Colon (tissue), 2 donors: ENCODE results near the gene PPP1R10.
"Not testable (repeated sequence)": the region's sequence is repeated elsewhere in the genome, so short reads cannot be mapped to it uniquely, and the experiment has no call there.

ENCODE experiments used
- FAIRE-seq: peaks from 2 replicates; lab custom pipeline; 2012; peaks lifted over from hg19 to GRCh38; lab: Jason Lieb, UNC
- donor health status: control.
- donor health status: control.

PPP1R10 gene

DNA sequence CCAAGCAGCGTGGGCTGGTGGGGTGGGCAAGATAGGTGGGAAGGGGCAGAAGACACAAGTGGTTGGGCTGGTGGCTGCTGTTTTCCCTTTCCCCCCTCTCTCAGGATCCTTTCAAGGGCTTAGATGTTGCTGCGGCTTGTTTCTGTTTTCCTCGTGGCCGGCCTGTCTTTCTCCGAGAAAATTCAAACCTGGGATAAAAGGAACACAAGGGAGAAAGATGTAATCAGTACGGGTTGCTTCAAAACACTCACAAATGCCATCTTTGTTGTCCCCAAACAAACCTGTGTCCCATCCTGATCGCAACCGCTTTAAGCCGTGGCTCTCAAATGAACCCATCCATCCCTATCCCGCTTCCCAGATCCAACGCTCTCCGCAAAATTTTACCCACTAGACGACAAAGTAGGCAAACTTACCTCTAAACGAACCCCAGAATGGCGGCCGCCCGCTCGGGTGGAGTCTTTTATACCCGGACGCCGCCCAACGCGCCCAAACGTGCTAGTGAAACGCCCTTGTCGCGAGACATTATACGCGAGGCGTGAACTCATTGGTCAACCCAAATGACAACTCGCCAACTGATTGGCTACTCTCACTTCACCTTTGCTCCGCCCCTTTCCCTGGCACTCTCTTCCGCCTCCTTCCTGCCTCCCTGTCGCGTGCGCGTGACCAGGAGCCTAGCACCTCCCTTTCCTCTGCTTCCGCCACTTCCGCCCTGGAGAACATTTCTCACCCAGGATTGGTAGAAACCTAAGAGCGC lies at the start of gene PPP1R10:
TSS of gene PPP1R10 (minus strand) at position 433 of the 754 bp plus-strand sequence. CDS start 7,299 bp downstream, outside the sequence.
- peak; percentile 88 for FAIRE-seq

DNA sequence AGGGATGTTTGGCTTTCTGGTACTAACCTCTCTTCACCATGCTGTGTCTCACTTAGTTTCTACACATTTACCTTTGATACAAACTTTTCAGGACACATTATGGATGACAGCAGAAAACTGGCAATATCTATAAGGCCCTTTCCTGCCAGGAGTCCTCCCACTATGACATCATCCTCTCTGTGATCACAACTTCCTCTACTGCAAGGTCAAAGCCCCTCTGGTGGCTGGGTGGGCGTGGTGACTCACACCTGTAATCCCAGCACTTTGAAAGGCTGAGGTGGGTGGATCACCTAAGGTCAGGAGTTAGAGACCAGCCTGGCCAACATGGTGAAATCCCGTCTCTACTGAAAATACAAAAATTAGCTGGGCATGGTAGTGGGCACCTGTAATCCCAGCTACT lies 49.3 kb upstream of the PPP1R10 start:
- FAIRE-seq = not testable (repeated sequence)

DNA sequence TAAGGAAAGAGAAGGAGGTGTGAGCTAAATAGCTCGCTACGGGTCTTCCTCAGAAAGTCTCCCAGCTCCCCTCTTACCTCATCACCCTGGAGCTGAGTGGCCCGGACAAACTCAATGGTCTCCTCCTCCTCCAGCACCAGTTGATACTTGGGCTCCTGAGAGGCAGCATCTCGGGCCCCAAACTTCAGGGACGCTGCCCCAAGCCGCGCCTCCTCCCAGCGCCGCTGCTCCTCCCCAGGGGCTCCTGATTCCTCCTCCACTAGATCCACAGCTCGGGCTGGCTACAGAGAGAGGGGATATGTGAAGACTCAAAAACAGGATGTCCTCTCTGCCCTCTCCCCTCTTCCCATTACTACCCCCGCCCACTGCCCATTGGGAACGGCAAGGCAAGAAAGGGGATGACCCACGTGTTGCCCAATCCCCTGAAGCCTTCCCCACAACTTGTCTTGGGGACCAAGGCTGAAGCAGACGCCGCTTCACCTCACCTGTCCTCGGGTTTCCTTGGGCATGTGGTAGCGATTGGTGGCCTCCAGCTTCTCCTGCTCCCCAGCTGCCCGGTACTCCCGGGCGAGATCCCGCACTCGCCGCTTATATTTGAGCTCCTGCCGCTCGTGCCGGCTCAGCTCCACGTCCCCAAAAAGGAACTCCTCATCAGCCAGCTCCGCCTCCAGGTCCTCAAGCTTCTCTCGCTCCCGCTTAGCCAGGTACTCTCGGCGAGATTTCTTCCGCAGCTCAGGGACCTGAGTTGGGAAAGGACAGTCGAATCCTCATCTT lies 48.1 kb upstream of the PPP1R10 start:
- no peak for FAIRE-seq

DNA sequence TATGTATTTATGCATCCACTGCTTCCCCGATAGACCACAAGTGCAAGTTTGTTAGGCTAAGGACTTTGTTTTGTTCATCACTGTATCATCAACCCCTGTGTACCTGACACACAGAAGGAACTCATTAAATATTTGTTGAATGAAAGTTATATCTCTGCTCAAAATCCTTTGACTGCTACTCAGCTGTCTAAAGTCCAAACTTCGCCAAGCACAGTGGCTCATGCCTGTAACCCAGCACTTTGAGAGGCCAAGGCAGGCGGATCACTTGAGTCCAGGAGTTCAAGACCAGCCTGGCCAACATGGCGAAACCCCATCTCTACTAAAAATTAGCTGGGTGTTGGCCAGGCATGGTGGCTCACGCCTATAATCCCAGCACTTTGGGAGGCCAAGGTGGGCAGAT lies 40.9 kb upstream of the PPP1R10 start:
- FAIRE-seq = not testable (repeated sequence)

DNA sequence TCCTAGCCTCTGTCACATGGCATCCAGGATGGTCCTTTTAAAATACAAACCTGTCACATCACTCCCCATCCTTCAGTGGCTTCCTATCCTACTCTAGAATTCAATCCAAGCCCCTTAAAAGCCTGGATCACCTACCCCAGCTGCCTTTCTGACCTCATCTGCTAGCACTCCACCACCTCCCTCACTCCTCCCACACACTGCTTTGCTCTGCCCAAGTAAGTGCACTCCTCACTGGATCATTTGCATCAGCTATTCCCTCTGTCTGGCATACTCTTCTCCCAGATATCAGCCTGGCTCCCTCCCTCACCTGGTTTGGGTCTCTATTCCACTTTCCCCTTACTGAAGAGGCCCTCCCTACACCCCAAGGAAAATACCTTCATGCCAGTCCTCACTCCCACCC lies 40.4 kb upstream of the PPP1R10 start:
- FAIRE-seq = no peak

DNA sequence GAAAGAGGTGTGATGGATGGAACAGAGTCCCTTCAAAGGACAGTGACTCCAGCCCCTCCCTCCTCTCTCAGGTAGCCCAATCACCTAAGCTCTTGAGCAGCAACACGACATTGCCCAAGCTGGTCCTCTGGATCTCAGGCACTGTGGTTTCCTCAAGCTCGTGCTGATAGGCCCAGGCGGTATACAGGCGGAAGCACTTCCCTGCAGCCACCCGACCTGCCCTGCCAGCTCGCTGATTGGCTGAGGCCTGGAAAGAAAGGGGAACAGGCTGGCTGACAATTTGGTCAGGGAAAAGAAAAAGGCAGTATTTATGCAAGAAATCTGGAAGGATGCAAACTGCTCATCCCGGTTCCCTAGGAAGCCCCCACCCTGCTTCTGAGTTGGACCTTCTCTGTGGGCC lies 39.5 kb upstream of the PPP1R10 start:
- FAIRE-seq = no peak

DNA sequence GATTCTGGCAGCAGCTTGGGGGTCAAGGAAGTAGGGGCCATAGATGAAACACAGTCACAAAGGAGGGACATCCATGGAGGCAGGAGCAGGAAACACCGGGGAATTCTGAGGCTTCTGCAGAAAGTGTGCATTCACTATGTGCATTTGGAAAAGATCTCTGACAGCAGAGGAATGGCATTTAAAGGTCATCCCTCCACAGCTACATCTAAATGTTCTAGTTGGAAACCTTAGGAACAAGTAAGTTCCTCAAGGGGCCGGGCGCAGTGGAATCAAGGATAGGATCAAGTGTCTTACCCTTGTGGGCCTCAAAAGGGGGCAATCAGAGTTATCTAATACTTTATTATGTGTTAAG lies 38.7 kb upstream of the PPP1R10 start:
- FAIRE-seq = no peak

DNA sequence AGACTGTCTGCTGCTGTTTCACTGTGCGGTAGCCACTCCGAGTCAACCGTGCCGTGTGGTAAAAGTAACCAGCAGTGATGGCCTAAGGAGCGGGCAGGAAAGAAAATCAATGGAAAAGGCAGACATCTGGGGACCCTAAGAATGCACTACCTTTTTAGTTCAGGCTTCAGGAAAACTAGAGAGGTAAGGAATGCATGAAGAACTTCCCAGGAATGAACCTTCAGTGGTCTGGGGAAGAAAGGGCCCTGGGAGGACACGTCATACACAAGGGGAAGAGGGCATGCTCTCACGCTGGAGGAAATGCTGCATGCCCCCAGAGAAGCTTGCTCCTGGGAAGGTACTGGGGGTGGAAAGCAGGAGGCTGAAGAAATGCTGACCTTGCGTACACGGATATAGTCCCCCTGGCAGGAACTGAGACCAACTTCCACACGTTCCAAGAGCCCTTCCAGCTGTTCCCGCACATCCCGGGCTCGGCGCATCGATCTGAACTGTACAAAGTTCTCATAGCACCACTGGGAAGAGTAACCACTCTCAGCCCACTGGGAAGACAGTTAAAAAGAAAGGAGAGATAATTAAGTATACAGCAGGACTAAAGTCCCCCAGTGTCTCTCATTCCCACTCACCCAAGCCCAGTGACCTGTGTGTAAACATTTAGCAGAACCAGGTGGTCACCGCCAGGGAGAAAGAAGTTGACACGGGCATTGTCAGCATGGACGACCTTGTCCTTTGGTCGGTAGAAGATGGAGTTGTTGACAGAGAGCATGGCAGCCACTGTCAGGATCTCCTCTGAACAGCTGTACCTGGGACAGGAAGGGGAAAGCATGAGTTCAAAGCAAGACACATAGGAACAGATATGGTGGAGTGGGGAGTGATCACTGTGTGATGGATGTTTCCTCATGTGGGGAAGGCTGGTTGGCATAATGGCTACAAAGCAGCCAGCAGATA lies 38.0 kb upstream of the PPP1R10 start:
- no peak for FAIRE-seq

DNA sequence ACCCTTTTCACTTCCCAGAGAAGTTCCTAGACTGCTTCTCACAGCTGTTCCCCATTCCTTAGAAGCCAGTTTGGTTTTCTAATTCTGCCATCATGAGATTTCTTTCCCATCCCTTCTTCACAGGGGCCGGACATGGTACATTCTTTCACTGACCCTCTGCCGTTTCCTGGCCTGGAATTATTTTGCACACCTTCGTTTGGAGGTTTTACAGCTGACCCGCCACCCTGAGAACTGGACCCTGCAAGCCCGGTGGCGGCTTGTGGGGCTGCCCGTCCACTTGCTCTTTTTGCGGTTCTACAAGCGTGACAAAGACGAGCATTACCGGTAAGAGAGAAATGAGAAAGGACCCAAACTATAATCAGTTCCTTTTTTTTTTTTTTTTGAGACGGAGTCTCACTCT lies 34.1 kb upstream of the PPP1R10 start:
- no peak for FAIRE-seq

DNA sequence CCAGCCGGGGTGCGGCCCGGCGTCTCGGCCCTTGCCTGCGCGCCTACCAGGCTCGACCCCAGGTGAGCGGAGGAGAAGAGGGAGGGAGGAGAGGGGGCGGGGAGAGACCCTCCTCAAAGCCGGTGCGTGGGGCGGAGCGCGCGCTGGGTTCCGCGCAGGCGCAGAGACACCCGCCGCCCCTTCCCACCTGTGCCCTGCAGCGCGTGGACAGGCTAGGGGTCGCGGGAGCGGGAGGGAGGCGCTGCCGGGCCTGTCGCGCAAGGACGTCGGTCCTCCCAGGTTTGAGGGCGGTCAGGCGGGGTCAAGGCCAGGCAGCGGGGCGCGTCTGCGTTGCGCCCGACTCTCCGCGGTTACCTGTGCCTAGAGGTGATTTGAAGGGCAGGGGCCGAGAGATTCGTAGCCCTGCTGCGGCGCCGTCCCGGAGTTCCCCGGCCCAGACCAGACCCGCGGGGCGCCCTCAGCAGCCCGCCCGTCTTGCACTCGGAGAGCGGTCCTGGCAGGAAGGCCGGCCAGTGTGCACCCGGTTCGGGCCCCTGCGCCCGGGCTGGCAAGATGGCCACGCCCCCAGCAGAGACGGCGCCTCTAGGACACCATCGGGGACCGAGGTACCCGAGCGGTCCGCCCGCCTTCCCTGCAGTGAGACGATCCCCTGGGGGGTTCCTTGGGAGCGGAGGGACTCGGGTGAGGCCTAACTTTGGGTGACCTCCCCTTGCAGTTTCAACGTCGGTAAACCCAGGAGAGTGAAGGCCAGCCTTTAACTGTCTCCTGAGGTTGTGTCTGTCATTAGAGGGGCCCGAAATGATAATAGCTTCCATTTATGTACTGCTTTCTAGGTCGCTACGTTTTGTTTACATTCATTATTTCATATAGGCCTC lies 30.4 kb upstream of the PPP1R10 start:
- FAIRE-seq = no peak

DNA sequence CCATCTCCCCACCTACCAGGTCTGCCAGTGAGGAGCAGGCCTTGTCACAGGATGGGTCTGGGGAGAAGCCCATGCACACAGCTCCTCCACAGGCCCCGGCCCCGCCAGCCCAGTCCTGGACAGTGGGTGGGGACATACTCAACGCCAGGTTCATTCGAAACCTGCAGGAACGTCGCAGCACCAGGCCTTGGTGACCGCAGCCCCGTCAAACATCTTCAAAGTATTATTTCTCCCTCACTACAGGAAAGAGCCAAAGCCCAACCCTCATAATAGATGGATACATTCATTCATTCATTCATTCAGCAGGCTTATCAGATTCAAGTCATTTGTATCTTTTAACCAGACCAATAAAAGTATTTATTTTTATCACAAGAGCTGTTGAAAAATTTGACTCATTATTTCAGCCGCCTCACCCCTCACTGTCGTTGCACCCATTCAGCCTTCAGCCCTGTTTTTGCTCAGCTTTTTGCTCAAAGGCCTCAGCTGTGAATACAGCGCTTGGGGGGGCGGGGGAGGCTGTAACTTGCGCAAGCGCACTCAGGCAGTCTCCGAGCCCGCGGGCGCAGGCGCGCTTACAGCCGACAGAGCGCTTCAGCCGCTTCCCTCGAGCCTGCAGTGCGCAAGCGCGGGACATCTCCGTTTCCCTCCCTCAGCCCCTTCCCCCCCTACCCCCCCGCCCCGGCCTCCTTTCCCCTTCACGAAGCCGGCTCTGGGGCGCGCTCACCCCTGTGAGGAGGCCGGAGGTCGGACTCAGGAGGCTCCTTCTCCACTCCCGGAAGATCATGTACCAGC lies 29.6 kb upstream of the PPP1R10 start, which contains the start of gene C6orf136:
TSS of gene C6orf136 (plus strand) at position 684 of the 792 bp plus-strand sequence. CDS start at position 783, 99 bp downstream.
- no peak for FAIRE-seq

DNA sequence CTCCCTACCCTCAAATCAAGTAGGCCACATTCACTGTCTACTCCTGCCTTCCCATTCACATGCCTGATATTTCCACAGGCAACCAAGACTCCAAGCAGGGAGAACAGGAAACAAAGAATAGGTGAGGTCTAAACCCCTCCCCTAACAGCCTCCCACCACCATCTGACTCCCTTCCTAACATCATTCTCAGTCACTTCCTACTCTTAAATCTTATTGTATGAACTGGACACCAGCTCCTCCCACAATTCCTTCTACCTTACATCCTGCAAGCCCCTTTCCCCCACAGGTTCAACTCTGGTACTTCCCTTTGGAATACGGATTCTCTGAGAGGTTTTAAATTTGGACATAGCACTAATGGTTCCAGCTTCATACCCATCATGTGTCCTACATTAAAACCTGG lies 28.9 kb upstream of the PPP1R10 start:
- no peak for FAIRE-seq

DNA sequence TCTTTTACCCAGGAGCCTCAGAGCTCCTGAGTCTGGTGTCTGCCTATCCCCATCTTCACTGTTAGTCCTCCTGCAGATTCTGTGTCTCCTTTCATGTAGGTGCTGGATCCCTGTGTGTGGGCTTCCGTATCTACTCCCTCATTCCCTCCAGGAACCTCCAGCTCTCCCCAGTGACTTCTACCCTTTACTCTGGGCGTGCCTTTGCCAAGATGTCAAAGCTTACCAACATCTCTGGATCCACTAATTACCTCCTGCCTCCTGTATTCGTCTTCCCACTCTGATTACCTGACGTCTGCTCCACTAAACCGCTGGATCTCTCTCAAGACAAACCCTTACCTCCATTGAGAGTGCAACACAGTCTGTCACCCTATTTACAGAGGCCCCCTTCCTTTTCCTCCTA lies 27.7 kb upstream of the PPP1R10 start:
- no peak for FAIRE-seq

DNA sequence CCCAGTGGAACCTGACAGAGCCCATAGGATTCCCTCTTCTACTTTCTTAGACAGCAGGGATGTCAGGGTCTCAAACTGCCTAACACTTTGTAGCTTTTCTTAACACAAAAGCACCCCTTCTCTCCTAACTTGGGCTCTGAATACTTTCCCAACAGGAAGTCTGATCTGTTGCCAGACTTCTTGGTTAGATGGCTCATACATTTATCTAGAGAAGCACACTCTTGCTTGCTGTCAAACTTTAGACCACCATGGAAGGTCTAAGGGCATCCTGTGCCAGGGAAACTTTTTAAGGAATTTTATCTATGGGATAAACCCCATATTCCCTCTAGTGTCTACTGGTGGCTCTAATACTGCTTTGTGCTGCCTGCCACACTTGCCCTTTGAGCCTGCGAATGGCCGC lies 26.6 kb upstream of the PPP1R10 start:
- no peak for FAIRE-seq

DNA sequence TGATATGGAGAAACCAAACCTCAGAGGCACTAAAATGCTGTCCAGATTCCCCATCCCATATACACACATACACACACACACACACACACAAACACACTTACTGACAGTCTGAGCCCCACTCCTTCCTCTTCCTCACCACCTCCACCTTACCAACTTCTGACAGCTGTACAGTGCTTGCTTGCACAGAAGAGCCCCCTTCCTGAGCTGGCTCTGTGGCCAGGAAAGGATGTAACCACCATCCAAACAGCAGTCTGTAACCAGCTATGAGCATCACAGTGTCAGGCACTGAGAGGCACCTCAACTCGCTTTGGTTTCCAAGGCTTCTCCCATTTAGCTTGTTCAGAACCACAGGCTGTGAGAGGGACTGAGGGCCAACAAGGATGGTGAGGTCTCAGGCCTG lies 24.0 kb upstream of the PPP1R10 start:
- no peak for FAIRE-seq

DNA sequence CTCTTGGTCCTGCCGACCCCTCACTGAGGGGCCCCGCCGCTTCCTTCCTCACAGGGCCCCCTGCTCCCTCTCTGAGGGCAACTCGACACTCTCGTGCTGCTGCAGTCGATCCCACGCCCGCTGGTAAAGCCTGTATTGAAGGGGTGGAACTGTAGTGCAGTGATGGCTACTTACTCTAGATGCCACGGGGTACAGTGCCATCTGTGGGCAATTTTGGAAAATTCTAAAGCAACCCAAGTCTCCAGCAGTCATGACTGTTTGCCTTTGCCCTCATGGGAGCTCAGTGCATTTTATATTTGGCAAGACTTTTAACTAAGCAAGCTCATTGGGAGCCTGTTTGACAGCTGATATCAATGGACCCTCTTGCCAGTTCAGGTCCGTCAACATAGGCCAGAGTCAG lies 23.4 kb upstream of the PPP1R10 start:
- FAIRE-seq = no peak

DNA sequence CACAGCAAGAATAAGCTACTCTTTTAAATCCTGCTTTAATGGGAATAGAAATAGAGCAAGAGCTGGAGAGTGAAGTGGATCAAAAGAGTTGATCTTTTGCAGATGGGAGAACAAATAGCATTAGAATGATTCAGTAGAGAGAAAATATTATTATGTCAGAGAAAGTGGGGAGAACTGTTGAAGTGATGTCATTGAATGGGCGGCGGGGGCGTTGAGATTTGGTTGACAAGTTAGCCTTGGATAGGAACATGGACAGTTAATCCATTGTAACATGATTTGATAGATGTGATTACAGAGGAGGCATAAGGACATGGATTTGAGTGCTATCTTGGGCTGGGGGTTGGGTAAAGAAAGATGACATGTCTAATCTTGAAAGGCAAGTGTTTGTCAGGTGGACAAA lies 18.8 kb upstream of the PPP1R10 start:
- no peak for FAIRE-seq

DNA sequence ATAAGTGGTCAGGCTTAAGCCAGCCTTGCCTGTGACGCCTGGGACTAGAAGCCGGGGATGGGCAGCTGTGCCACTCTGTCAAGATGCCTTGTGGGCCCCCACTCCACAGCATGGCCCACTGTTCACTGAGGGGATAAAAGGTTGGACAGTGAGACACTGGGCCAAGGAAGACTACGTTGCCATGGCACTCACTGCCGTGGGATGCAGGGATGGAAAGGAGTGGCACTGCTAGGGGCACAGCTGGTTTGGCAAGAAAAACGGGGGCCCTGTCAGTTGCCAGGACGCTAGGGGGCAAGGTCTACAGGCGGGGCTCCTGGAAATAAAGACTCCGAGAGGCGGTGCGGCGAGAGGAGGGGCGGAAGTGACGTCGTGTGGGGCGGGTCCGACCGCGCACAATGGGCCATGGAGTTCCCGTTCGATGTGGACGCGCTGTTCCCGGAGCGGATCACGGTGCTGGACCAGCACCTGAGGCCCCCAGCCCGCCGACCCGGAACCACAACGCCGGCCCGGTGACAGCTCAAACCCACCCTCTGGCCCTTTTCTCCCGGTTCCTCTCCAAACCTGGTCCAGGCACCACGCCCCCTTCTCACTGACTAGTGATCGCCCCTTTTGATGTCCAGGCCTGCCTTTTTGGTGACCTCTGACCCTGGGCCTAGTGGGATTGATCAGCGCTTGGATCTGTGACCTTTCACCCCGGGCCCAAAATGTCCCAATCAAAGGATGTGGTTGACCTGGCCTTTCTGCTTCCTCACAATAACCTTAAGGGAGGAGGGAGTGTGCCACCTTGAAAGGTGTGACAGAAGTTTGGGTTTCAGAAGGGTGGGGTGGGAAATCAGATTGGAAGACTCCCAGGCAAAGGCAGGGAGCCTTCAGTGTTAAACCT lies 9.7 kb upstream of the PPP1R10 start, which contains the start of gene ATAT1:
TSS of gene ATAT1 (plus strand) at position 391 of the 883 bp plus-strand sequence.
- no peak for FAIRE-seq

DNA sequence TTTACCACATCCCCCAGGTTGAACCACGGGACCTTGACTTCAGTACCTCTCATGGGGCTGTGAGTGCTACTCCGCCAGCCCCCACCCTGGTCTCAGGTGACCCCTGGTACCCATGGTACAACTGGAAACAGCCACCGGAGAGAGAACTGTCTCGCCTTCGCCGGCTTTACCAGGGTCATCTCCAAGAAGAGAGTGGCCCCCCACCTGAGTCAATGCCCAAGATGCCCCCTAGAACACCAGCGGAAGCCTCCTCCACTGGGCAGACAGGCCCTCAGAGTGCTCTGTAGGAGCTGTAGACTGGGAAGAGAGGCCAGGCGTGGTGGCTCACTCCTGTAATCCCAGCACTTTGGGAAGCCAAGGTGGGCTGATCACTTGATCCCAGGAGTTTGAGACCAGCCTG lies 8.5 kb upstream of the PPP1R10 start:
- FAIRE-seq = no peak
